GM19463 (cell line): ENCODE results near the gene ANKRD40.
"Not testable (repeated sequence)": the region's sequence is repeated elsewhere in the genome, so short reads cannot be mapped to it uniquely, and the experiment has no call there.

Experiments used
- ATAC-seq: cut with Tn5 transposase; IDR thresholded peaks from one replicate; pipeline ENCODE4 v1.9.1; 2021; ENCODE audit warnings: mild to moderate bottlenecking, moderate library complexity; ENCODE audit not compliant: unreplicated experiment

ANKRD40 gene

DNA sequence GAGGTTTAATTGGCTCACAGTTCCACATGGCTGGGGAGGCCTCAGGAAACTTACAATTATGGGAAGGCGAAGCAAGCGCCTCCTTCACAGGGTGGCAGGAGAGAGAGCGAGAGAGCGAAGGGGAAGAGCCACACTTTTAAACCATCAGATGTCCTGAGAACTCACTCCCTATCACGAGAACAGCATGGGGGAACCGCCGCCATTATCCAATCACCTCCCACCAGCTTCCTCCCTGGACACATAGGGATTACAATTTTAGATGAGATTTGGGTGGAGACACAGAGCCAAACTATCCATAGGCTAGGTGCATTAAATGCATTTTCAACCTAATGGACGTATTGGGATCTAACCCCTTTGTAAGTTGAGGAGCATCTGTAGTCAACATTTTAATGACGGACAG, 4.9 kb upstream of the ANKRD40 start:
- no peak for ATAC-seq

DNA sequence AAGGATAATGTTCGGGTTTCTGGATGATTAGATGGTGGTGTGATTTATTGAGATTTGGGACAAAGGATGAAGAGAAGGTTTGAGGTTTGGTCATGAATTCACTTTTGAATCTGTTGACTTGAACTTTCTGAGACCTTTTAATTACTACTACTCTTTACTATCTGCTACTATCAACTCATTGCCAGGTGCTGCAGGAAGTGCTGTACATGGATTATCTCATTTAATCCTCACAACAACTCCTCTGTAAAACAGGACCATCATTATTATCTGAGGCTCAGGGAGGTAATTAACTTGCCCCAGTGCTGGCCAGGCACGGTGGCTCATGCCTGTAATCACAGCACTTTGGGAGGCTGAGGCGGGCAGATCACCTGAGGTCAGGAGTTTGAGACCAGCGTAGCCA, 2.9 kb upstream of the ANKRD40 start:
- ATAC-seq, result no peak

DNA sequence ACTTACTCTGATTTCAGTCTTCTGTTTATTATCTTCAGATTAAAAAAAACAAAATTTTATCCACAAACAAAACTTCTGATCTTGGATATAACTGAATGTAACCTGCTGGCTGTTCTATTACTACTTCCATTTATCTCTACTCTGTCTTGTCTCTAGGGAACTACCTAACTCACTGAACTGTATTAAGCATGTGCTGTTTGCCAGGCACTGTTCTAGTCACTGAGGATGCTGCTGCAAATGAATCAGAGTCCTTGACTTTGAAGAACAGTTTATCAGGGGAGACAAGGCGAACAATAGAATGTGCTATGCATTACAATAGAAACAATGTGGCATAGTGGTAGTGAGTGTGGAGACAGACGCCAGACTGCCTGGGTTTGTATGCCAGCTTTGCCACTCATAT, 2.3 kb upstream of the ANKRD40 start:
- no peak for ATAC-seq

- ATAC-seq, result not testable (repeated sequence)
Observed at GRCh38 chr17:50709053-50709452, 1.3 kb upstream of the ANKRD40 start.

DNA sequence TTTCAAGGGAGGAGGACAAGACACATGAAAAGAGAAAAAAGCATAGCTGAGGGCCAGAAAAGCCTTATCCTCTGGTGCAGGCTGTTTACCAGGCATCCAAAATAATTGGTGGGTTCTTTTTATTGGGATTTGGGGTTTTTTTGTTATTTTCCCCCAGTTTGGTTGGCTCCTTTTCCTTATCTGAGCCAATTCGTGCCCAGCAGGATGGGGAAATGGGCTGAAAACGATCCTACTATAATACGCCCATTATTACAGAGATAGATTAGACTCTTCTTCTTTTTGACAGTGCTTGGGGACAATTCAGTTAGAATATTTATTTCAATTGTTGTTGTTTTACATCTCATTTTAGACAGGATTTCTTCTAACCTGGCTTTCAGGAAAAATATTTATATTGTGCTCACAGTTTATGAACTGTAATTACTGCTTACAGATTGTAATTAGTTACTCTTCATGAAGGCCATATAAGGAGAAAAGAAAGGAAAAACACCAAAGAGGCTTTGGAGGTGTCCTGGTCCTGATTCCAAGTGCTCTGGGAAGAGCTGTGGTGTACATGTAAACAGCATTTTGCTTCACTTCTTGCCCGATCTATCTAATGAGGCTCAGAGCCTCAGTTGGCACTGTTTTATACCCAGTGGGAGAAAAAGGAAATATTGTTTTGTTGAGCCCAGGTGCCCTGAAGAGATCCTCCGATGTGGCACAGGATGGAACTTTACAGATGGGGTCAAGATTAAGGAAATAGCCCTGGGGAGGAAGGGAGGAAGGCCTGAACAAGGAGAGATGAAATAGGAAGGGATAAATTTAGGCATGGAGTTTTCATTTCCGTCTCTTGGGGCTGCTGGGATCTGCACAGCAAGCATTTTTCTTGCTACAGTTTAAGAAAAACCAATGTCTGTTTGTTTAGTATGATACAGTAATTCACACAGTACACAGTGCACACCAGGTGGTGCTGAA, 611 bp upstream of the ANKRD40 start:
- ATAC-seq, result no peak

GRCh38 chr17:50703162-50703561, 4.6 kb downstream of the ANKRD40 start:
- ATAC-seq, result no peak

DNA sequence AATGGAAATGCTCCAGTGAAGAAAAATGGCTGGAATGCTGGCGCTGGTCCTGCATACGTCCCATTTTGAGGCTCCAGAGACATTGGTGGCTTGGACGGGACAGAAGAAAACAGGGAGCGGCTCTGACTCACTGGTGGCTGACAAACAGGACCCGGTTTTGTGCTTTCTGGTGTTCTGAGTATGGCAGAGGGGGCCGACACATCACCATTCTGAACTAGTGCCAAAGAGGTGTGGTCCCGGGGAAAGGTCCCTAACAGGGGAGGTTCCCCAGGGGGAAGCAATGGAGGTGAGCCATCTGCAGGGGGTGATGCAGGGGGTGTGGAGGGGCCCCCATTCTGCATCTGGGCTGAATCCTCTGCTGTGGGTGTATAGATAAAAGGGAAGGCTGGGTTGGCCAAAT, 8.3 kb downstream of the ANKRD40 start:
- no peak for ATAC-seq

DNA sequence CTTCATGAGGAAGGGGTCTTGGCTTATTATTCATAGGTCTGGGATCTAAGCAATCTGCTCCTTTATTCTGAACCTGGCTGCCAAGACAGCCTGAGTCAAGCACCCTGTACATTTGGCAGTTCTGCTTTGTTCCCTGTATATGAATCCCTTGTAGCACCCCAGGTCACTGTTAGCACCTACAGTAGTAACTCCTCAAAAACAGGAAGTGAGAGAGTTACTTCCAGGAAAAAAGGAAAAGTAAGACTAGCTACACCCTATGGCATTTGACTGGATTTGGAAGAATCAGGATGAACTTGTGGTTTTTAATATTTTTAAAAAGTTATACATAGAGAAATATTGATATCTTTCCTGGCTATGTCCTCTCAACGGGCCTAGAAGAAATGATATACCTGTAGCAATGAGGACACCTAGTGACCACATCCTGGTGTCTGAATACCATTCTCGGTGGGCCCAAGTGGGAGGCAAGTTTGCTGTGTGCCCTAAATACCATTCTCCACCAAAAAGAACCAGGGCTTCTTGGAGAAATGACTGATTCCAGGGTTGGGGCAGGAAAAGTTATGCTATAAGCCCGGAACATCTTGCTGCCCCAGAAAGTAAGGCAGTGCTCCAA, 9.9 kb downstream of the ANKRD40 start:
- ATAC-seq, result no peak

- no peak for ATAC-seq
Observed at GRCh38 chr17:50697062-50697461, 10.7 kb downstream of the ANKRD40 start.

DNA sequence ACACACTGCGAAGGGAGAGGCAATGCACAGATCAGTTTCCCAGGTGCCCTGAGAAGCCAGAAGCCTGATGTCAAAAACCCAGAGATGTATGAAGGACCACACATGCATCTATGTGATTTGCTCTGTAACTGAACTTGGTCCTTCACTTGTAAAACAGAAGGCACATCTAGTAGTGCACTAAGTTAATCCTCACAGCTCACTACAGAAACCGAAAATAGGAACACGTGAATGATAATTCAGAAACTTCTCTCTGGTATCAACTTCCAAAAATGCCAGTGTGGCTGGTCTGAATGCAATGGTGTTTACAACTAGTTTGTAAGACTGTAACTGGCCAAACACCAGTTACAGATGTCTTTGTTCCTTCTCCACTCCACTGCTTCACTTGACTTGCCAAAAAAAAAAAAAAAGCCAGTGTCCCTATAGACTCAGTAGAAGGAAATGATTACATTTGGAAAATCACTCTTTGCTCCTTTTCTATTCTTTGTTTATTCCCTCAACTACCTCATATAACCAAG, 11.3 kb downstream of the ANKRD40 start:
- no peak for ATAC-seq

- ATAC-seq, result no peak
Observed at GRCh38 chr17:50693036-50693682, 14.6 kb downstream of the ANKRD40 start.

GRCh38 chr17:50692448-50693035, 15.2 kb downstream of the ANKRD40 start:
- ATAC-seq, result no peak

- ATAC-seq, result no peak
Observed at GRCh38 chr17:50691550-50692447, 15.9 kb downstream of the ANKRD40 start.

GRCh38 chr17:50690887-50691549, 16.7 kb downstream of the ANKRD40 start:
- no peak for ATAC-seq

DNA sequence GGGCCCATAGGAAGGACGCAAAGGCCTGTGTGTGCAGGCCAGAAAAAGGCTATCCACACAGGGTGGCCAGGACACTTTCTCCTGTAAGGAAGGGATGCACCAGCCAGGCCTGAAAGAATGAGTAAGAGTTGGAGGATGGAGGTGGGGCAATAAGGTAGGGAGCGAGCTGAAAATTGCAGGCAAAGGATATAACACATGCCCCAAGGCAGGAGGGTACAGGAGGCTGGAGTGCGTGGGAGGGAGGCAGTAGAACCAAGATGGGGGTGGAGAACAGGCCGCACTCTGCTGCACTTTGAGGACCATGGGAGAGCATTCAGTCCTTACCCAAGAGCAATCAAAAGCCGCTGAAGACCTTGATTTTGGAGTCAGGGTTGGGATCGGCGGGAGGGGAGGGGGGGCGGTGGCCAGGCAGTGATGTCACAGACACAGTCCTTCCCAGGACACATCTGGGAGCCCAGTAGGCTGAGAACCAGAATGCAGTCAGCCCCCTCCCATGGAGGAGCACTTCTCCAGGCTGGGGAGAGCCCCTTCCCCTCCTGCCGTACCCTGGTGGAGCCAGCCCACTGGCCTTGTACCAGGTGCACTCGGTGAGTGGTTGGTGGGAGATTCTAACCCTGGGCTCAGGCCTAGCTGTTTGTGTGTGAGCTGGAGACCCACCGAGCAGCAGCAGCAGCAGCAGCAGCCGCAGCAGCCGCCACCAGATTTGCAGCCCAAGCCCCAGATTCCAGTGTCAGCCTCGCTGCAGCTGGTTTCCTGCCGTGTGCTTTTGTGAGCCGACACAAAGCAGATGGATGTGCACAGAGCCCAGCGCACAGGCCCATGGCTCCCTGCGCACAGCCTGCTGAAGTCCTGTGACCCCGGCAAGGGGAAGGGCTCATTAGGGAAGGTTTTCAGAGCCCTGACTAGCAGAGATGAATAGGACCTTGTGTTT, 17.5 kb downstream of the ANKRD40 start:
- ATAC-seq, result no peak

- no peak for ATAC-seq
Observed at GRCh38 chr17:50689251-50689650, 18.5 kb downstream of the ANKRD40 start.

GRCh38 chr17:50688245-50688644, 19.5 kb downstream of the ANKRD40 start:
- ATAC-seq, result no peak

GRCh38 chr17:50687200-50688066, 20.3 kb downstream of the ANKRD40 start:
- ATAC-seq, result no peak
